IPS-NIHi7 (cell line): ENCODE data around the gene BECN2.
"Not testable (repeated sequence)": the region's sequence is repeated elsewhere in the genome, so short reads cannot be mapped to it uniquely, and the experiment has no call there.

Experiments used
- DNase-seq: peaks from one replicate; pipeline ENCODE4 v3.0.0; 2012; ENCODE audit warnings: mixed read lengths; ENCODE audit errors: extremely low spot score

BECN2 gene

DNA sequence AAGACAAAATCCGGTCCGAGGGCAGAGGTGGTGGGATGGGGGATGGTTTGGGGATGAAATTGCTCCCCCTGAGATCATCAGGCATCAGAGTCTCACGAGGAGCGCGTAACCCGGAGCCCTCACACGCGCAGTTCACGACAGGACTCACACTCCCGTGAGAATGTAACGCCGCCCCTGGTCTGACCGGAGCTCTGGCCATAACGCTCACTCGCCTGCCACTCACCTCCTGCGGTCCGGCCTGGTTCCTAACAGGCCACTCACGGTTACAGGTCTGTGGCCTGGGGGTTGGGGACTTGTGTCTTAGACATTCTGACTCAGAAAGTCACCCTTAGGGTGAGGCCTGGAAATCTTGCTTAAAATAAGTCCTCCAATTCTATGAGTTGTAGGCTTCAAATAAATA, 21.5 kb downstream of the BECN2 start:
- no peak for DNase-seq

GRCh38 chr1:241979926-241980325, 22.4 kb downstream of the BECN2 start:
- DNase-seq = no peak

DNA sequence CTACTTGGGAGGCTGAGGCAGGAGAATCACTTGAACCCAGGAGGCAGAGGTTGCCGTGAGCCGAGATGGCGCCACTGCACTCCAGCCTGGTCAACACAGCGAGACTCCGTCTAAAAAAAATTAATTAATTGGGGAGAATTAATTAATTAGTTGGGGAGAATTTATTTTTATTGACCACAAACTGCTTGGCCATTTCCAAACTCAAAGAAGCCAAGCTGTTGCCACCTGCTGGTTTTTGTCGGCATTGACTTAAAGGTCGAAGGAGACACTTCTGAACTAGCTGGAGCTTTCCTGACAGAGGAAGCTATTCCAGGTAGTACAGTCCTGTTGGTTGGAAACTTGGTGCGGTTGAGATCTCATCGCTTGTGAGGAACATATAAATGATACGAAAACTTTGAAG, 28.2 kb downstream of the BECN2 start:
- DNase-seq = peak; percentile 67

DNA sequence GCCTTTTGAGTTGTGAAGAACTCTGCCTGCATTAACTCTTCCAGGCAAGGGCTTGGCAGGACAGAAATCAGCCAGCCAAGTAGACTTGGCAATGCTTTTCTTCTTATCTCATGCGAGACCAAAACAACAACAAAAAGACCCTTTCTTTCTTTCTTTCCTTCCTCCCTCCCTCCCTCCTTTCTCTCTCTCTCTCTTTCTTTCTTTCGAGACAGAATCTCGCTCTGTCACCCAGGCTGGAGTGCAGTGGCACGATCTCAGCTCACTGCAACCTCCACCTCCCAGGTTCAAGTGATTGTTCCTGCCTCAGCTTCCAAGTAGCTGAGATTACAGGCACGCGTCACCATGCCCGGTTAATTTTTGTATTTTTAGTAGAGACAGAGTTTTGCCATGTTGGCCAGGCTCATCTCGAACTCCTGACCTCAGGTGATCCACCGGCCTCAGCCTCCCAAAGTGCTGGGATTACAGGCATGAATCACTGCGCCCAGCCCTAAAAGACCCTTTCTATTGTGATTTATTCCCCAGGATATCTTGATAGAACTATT, 30.9 kb downstream of the BECN2 start:
- not testable (repeated sequence) for DNase-seq

DNA sequence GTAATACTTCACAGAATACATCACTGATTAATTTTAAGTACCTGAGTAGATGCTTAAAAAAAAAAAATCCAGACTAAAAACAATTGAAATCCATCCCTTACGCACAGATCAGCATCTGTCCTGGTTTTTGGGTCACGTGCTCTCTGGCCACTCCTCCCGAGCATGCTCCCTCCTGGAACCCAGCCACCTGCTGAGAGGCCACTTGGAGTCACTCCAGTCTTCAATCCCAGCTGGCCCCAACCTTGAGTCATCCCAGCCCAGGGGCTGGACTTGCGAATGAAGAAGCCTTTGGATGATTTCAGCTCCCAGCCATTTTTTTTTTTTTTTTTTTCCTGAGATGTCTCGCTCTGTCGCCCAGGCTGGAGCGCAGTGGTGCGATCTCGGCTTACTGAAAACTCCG, 32.5 kb downstream of the BECN2 start:
- peak; percentile 45 for DNase-seq

- DNase-seq = no peak
Measured at GRCh38 chr1:241992734-241993133, 35.2 kb downstream of the BECN2 start.

GRCh38 chr1:241994171-241994570, 36.6 kb downstream of the BECN2 start:
- DNase-seq = no peak

DNA sequence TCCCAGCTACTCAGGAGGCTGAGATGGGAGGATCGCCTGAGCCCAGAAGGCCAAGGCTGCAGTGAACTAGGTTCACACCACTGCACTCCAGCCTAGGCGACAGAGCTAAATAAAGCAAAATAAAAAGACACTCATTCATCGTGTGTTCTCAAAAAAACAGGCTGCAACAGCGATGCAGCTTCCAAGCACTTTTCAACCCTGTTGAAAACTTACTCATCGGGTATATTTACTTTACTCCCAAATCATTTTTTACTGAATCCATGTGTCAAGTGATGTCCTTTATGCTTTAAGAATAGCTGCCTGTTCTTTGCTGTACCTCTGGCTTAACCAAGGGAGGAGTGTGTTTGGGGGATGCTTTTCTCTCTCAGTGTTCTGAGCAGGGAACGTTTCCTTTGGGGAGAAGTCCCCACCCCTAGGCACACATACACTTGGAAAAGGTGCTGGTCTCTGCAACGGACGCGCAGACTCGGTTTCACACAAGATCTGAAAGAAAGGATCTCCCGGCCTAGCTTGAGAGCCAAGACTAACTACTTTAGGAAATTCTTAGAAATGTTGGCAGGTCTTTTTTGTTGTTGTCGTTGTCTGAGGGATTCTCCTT, 39.9 kb downstream of the BECN2 start:
- DNase-seq = no peak

DNA sequence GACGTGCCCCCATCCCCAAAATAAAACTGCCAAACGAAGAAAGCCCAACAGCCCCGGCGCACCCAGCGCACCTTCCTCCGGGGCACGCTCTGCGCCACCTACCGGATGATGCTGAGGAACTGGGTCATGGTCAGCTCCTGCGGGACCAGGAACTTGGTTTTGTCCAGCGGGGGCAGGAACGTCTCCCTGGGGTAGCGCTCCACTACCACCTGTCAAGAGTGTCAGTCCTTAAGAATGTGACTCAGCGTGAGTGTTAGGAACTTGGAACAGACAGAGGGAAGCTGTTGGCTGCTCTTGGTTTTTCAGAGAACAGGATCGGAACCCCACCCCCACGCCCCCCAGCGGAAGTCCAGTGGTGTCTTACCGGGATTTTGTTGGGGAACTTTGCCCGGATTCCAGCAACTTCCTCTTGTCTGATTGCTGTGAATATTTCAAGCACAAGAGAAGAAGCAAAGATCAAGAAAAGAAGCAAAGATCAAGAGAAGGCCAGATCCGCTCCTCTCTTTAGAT, 40.9 kb downstream of the BECN2 start:
- peak; percentile 87 for DNase-seq

GRCh38 chr1:241999026-241999425, 41.5 kb downstream of the BECN2 start, which contains the start of gene MAP1LC3C:
Gene MAP1LC3C, minus strand, starts transcription at chr1:241999098. Its CDS starts 90 bp downstream, at chr1:241999008.
- peak; percentile 41 for DNase-seq

- no peak for DNase-seq
Measured at GRCh38 chr1:242000434-242000833, 42.9 kb downstream of the BECN2 start.

GRCh38 chr1:242002072-242002471, 44.5 kb downstream of the BECN2 start:
- no peak for DNase-seq

DNA sequence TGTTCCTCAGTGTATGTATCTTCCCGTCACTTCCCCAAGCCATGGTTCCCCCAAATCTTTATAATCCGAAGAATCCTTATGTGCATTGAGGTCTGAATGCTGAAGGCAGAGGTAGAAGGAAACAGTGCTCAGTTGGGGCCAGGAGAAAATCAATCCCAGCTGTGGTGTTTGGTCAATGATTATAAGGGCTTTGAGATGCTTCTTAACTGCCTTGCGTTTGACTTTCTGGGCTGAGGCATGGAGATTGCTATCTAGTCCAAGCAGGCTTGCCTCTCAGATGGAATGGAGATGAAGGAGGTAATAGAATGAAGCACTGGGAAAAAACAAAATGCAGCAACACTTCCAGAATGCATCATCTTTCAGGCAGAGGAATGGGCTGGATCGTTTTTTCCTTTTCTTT, 44.9 kb downstream of the BECN2 start:
- no peak for DNase-seq

DNA sequence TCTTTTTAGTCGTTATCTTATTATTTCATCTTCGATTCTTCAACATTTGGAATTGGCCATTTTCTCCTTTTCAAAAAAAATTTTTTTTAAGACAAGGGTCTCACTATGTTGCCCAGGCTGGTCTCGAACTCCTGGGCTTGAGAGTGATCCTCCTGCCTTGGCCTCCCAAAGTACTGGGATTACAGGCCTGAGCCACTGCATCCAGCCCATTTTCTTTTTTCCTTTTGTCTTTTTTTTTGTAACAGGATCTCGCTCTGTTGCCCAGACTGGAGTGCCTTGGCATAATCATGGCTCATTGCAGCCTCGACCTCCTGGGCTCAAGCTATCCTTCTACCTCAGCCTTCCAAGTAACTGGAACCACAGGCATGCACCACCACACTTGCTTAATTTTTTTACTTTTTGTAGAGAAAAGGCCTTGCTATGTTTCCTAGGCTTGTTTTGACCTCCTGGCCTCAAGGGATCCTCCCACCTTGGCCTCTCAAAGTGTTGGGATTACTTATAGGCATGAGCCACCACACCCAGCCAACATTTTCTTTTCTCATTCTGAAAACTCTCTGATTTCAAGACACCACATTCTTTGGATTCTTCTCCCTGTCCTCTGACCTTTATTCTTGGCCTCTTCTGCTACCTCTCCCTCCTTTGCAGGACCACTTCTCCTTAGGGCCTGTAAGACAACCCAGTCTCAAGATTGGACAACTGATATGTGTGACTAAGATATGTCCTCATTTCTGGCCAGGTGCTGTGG, 47.4 kb downstream of the BECN2 start:
- DNase-seq = no peak

DNA sequence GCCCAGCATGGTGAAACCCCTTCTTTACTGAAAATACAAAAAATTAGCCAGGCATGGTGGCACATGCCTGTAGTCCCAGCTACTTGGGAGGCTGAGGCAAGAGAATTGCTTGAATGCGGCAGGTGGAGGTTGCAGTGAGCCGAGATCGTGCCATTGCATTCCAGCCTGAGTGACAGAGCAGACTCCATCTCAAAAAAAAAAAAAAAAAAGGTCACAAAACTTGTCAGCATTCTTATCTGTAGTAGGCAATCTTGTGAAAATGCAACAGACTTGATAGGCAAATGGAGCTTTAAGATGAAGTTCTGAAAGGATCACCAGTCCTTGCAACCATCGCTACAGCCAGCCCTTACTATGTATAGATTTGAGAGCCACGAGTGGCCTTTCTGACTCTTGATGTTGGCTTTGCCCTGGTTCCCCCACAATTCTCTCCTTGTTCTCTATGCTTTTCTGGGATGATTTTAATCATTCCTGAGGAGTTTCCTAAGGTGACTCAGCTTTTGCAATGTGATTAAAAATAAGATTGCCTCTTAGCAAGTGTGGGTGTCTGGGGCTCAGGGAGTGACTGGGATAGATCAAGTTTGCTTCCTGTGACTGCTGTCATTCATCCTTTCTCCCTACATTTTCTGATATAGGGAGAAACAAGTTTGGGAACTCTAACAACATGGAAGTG, 48.4 kb downstream of the BECN2 start:
- DNase-seq = no peak

DNA sequence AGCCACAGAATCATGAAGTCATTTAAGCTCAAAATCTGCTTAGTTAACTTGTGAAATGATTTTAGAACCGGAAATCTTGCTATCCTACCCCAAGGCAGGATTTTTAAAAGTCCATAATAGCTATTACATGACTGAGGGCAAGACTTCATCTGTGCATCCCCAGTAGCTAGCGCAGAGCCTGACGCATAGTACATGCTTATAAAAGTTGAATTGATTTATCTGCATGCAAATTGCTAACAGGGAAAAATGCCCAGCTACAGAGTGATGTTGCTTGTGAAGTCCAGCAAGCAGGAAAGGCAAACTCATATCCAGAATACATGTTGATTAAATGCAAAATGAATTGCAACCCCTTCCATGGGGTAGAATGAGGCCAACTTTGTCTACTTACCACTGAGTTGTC, 49.4 kb downstream of the BECN2 start:
- DNase-seq = no peak
